Mucosa of descending colon (tissue), 3 donors: ENCODE measurements around the gene ILF3. TPM values are rescaled to one million over a fixed set of nuclear protein-coding genes. Genes with fewer than 3 reads are reported as not detected.
A peak's percentile ranks its signal among the peaks of the same experiment; 100 is the strongest.

Experiments
- ATAC-seq: fragments of 200-7000 bp; cut with Tn5 transposase; one replicate; pipeline ENCODE4 v1.9.1; 2020; ENCODE audit warnings: mild to moderate bottlenecking, moderate library complexity
- DNase-seq, 3 donors: peaks; one replicate each; pipeline ENCODE4 v3.0.0-alpha.2; 2020
- H3K36me3 ChIP-seq: fragments of 200-600 bp; one replicate; pipeline ENCODE4 v1.8.0; 2021; ENCODE audit warnings: low read depth, mild to moderate bottlenecking
- H3K4me1 ChIP-seq: fragments of 200-600 bp; one replicate; pipeline ENCODE4 v1.8.0; 2021; ENCODE audit warnings: low read depth, mild to moderate bottlenecking
- H3K4me3 ChIP-seq: fragments of 200-600 bp; one replicate; pipeline ENCODE4 v1.8.0; 2021; ENCODE audit warnings: mild to moderate bottlenecking
- H3K9me3 ChIP-seq: fragments of 200-600 bp; one replicate; pipeline ENCODE4 v1.8.0; 2021; ENCODE audit warnings: mild to moderate bottlenecking
- intact Hi-C, 2 donors: fragments of 100-400 bp; cut with DNase I in 1 of 2; cut with micrococcal nuclease in 1 of 2; formaldehyde crosslinking; loops; one replicate each; pipeline versions ENCODE4 v1.11.0 to v1.11.1; 2022; cut with DNase I, micrococcal nuclease
- total RNA-seq, 3 donors: library from RNA; stranded (reverse); fragmentation: NEBNext Ultra II Directional in 2 of 3; extraction: Animal tissue kit (Norgen Biotek cat#: 25700) in 2 of 3; gene quantifications; one replicate each; pipeline versions ENCODE4 v1.2.1 to v1.2.4, GENCODE V29; 2021 to 2023
- TF ChIP-seq, protein P1 (sequence below): fragments of 200-600 bp; IDR thresholded peaks from one replicate; pipeline ENCODE4 v1.8.0; 2022; ENCODE audit warnings: antibody characterized with exemption, mild to moderate bottlenecking
- donor health status: DM: no; HTN: no; CAD: no; lungs with moderate emphysema.
- donor health status: DM: no; HTN: no; CAD: no.
- donor health status: DM: no; HTN: yes; CAD: no.

The ILF3 gene
- total RNA-seq, 3 donors from 2014 or later = 151 to 213 (median 178) TPM

DNA sequence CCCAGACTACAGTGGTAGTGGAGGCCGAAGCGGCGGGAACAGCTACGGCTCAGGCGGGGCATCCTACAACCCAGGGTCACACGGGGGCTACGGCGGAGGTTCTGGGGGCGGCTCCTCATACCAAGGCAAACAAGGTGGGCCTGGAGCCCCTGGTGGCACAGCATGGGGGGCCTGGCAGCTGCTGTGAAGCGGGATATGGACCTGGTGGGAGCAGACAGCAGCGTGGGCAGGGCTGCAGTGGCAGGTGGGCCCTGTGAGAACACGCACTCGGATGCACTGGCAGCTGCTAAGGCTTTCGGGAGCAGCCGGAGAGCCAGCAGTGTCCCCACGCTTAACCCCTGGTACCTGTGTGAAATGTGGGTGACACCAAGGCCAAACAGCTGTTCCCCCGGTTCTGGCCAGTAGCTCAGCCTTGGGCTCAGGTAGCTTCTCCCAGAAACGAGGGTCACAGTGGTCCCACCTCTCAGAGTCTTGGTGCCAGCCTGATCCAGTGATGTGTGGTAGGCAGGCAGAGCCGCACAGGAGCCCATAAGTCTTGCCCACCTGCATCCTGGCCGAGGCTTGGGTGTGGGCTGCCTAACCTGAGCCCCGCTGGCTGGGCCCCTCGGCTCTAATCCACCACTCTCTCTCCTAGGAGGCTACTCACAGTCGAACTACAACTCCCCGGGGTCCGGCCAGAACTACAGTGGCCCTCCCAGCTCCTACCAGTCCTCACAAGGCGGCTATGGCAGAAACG, 34.6 kb downstream of the ILF3 start:
- ATAC-seq (no peak), DNase-seq (no peak)
- H3K4me3 ChIP-seq = no peak overlapping the region
- TF ChIP-seq, protein P1, sequence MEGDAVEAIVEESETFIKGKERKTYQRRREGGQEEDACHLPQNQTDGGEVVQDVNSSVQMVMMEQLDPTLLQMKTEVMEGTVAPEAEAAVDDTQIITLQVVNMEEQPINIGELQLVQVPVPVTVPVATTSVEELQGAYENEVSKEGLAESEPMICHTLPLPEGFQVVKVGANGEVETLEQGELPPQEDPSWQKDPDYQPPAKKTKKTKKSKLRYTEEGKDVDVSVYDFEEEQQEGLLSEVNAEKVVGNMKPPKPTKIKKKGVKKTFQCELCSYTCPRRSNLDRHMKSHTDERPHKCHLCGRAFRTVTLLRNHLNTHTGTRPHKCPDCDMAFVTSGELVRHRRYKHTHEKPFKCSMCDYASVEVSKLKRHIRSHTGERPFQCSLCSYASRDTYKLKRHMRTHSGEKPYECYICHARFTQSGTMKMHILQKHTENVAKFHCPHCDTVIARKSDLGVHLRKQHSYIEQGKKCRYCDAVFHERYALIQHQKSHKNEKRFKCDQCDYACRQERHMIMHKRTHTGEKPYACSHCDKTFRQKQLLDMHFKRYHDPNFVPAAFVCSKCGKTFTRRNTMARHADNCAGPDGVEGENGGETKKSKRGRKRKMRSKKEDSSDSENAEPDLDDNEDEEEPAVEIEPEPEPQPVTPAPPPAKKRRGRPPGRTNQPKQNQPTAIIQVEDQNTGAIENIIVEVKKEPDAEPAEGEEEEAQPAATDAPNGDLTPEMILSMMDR = no peak
- no peaks in the 10 kb centered on the region for H3K9me3 ChIP-seq
- no peaks in the 10 kb centered on the region for H3K4me1 ChIP-seq
- H3K36me3 ChIP-seq = peaks cover 10% of the 10 kb centered on the region
- intact Hi-C loops = no loop called here

DNA sequence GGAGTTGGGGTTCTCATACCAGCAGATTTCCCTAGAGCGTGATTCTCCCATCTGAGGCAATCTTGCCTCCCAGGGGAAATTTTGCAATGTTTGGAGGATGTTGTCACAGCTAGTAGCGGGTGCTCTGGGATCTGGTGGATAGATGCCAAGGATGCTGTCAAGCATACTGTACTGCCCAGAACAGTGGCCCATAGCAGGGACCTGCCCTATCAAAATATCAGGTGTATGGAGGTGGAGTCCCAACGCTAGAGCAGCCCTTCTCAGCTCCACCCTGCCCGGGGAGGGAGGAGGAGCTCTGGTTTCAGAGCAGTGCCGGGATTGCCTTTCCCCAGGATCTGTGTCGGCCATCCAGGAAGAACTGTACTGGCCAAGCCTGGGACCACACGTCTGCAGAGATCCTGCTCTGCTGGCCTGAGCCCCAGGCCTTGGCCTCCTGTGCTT, 36.2 kb downstream of the ILF3 start:
- H3K4me3 ChIP-seq = no peak overlapping the region
- ATAC-seq (peak; percentile 10), DNase-seq (no peak)
- H3K9me3 ChIP-seq = no peaks in the 10 kb centered on the region
- H3K4me1 ChIP-seq = peaks cover 3% of the 10 kb centered on the region
- no peaks in the 10 kb centered on the region for H3K36me3 ChIP-seq
- TF ChIP-seq, protein P1 = no peak
- intact Hi-C loops = no loop called here

DNA sequence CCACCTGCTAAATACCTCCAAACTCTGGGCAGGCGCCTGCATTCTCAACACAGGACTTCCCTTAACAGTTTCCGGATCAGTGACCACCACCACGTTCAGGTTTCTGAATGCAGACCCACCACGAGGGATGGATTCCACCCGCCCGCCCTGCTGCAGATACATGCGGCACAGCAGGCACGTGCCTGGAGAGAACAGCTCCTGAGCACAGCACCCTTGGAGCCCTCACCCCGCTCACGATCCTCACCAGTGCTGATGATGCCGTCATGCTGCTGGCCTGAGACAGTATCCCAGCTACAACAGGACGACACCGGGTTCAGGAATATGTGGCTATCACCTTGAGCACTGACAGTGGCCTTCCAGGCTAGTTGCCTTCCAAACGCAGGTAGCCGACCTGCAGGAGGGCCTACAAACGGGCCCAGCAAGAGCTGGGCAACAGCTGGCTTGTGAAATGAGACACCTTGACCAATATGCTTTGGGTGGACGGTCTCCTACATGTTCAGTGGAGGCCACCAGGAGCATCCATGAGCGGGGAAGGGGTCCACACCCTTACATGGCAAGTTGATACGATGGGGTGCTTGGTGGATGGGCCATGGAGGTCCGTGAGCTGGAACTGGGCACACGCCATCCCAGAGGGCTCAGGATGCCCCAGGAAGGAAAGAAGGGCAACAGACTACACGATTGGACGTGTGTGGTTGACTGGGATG, 37.2 kb downstream of the ILF3 start:
- DNase-seq (no peak), ATAC-seq (no peak)
- intact Hi-C loops = no loop called here
- H3K4me1 ChIP-seq = peaks cover 11% of the 10 kb centered on the region
- no peaks in the 10 kb centered on the region for H3K9me3 ChIP-seq
- H3K36me3 ChIP-seq = no peaks in the 10 kb centered on the region
- no peak overlapping the region for H3K4me3 ChIP-seq
- TF ChIP-seq, protein P1 = no peak

DNA sequence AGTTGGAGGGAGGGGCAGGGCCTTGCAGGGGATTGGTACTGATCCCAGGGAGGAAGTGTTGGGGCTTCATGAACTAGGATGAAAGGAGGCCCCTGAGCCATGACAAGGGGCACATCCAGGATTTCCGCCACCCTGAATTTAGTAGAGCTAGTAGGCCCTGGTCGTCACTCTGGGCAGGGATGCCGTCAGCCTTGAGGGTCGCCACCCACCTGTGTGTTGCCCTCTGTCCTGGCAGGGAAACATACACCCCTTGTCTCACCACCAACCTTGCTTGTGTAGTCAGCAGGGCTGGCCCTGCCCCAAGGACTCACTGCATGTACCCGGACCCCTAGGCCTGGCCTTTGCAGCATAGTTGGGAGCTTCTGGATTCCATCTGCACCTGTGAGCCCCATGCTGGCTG, 37.7 kb downstream of the ILF3 start:
- peaks cover 11% of the 10 kb centered on the region for H3K4me1 ChIP-seq
- TF ChIP-seq, protein P1 = no peak
- no peaks in the 10 kb centered on the region for H3K36me3 ChIP-seq
- DNase-seq (no peak), ATAC-seq (no peak)
- intact Hi-C loops = no loop called here
- no peaks in the 10 kb centered on the region for H3K9me3 ChIP-seq
- H3K4me3 ChIP-seq = no peak overlapping the region

DNA sequence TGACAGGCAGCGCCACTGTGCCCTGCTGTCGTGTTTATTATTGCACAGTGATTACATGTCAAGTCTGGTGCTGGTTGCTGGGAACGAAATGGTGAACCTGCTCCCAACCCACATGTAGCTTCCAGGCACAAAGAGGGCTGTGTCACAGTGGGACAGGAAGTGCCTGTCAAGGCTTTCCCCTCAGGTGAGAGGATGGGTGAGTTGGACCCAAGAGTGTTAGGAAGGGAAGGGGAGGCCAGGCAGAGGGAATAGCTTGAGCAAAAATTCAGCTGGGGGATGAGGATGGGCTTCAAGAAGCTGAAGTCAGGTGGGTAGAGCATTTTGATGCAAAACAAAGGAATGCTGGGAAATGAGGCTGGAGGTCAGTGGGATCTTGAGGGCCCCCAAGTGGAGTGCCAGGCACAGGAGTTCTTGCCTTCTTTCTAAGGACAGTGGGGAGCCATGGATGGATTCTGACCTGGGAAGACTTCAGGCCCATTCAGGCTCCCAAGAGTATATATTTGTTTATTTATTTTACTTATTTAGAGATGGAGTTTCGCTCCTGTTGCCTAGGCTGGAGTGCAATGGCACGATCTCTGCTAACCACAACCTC, 38.6 kb downstream of the ILF3 start:
- TF ChIP-seq, protein P1 = no peak
- intact Hi-C loops = no loop called here
- DNase-seq = no peak
- Histone ChIP-seq H3K36me3 (no peaks in the 10 kb centered on the region), H3K4me3 (no peak overlapping the region), H3K4me1 (peaks cover 11% of the 10 kb centered on the region), H3K9me3 (no peaks in the 10 kb centered on the region)
- ATAC-seq = no peak
